NCI-H1930 (cell line): ENCODE results near the gene NEK9.

Experiments
- DNase-seq, 2 experiments: peaks; one replicate each; lab custom pipeline; 2025; lab: John Stamatoyannopoulos, UW

The NEK9 gene

GRCh38 chr14:75040507-75040906 is 86.3 kb downstream of the NEK9 start:
- no peak for DNase-seq

- no peak for DNase-seq
These were observed 93.9 kb downstream of the NEK9 start for GRCh38 chr14:75032939-75033338.

DNA sequence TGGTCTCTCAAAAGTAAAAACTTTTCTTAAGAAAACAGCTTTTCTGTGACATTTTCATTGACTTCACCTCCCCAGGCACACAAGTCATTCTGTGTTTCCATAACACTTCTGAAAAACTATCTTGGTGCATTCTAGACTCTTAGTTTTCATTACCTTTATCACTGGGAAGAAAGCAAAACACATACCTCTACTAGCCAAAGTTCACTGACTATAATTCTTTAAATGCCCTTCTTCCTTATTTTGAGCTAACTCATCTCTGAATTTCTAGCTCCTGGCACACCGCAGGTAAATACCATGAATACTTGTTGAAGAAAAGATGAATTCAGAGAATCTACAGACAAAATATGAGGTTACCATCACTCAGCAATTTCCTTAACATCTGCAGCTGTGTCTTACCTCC is 96.7 kb downstream of the NEK9 start:
- DNase-seq: no peak
